Right ventricle myocardium superior (tissue), 1 donor: ENCODE data around the gene RBM19. TPM values are rescaled to one million over a fixed set of nuclear protein-coding genes. Genes with fewer than 3 reads are reported as not detected.
"Not testable (repeated sequence)": the region's sequence is repeated elsewhere in the genome, so short reads cannot be mapped to it uniquely, and the experiment has no call there.

Experiments
- ATAC-seq: fragments of 200-7000 bp; cut with Tn5 transposase; one replicate; pipeline ENCODE4 v1.9.1; 2020; ENCODE audit warnings: mild to moderate bottlenecking; ENCODE audit not compliant: poor library complexity
- DNase-seq: peaks from one replicate; pipeline ENCODE4 v3.0.0-alpha.2; 2020
- intact Hi-C: fragments of 100-400 bp; cut with DNase I; formaldehyde crosslinking; loops from one replicate; pipeline ENCODE4 v1.11.2; 2022
- long read RNA-seq: library from polyadenylated mRNA; unstranded; transcript quantifications from one replicate; pipeline ENCODE4 v2.0.0, GENCODE V29; 2021
- total RNA-seq: library from RNA; stranded (reverse); fragmentation: NEBNext Ultra II Directional; extraction: Animal tissue kit (Norgen Biotek cat#: 25700); gene quantifications from one replicate; pipeline ENCODE4 v1.2.1, GENCODE V29; 2021
- donor health status: DM: no; HTN: yes; CAD: no; lungs with severe emphysema.

Gene RBM19, protein sequence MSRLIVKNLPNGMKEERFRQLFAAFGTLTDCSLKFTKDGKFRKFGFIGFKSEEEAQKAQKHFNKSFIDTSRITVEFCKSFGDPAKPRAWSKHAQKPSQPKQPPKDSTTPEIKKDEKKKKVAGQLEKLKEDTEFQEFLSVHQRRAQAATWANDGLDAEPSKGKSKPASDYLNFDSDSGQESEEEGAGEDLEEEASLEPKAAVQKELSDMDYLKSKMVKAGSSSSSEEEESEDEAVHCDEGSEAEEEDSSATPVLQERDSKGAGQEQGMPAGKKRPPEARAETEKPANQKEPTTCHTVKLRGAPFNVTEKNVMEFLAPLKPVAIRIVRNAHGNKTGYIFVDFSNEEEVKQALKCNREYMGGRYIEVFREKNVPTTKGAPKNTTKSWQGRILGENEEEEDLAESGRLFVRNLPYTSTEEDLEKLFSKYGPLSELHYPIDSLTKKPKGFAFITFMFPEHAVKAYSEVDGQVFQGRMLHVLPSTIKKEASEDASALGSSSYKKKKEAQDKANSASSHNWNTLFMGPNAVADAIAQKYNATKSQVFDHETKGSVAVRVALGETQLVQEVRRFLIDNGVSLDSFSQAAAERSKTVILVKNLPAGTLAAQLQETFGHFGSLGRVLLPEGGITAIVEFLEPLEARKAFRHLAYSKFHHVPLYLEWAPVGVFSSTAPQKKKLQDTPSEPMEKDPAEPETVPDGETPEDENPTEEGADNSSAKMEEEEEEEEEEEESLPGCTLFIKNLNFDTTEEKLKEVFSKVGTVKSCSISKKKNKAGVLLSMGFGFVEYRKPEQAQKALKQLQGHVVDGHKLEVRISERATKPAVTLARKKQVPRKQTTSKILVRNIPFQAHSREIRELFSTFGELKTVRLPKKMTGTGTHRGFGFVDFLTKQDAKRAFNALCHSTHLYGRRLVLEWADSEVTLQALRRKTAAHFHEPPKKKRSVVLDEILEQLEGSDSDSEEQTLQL
- total RNA-seq = 17.2 TPM
- long read RNA-seq, full-length matches to known transcripts = 71 of 103 reads
- long read RNA-seq, partial matches to known transcripts = 14 of 103 reads
- long read RNA-seq, other reads (novel, unspliced or antisense) = 18 of 103 reads

DNA sequence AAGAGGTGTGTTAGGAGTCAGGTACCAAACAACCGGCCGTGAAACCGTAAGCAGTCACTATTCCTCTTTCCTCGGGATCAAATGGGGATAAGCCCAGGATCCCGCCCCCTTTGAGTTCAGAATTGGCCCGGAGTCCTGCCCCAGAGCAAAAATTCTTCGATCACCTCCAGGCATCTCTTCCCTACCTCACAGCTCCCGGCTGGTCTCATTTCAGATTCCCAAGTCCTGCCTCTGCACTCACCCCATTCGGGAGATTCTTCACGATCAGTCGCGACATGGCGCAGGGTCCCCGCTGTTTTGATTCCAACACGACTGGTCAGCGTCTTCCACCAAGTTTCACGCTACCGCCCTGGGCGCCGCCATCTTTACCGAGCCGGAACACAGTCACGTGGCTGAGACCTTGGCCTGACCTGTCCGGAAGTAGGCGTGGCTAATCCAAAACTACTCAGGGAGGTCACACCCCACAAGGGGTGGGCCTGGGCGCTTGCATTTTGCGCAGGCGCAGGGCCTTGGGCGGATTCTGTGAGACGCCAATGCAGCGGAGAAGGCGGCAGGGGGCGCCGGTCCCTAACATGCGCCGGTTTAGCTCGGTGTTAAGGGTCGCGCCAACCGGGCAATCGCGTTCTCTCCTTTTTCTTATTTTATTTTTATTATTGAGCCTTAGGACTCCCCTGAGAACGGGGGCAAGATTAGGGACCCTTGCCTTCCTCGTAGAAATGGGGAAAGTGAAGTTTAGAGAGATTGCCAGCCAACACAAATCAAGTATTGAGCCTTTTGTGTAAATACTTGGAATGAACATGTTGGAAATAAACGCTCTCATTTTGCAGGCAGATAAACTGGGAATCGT lies at the start of gene RBM19:
TSS of gene RBM19 (minus strand) at position 375 of the 847 bp plus-strand sequence. CDS start at position 277, 98 bp downstream.
- ATAC-seq (peak; percentile 100), DNase-seq (peak; percentile 98)
- intact Hi-C loops = no loop called here

DNA sequence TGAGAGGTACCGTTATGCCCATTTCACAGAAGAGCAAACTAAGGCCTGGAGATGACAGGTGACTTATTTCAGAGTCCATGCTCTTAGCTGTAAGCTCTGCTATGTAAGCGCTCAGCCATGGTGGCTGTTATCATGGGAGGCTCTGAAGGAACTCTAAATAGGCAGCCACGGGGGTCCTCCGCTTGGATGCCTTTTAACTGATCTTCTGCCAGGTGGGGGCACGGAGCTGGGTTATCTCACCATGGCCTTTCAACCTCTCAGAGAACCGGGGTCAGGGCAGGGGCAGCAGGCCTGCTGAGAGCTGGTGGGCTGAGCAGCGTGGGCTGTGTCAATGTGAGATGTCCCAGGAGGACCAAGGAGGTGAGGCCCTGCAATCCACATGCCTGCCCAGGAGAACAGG lies 49.7 kb upstream of the RBM19 start:
- no peak for DNase-seq
- intact Hi-C loops = no loop called here
- no peak for ATAC-seq

DNA sequence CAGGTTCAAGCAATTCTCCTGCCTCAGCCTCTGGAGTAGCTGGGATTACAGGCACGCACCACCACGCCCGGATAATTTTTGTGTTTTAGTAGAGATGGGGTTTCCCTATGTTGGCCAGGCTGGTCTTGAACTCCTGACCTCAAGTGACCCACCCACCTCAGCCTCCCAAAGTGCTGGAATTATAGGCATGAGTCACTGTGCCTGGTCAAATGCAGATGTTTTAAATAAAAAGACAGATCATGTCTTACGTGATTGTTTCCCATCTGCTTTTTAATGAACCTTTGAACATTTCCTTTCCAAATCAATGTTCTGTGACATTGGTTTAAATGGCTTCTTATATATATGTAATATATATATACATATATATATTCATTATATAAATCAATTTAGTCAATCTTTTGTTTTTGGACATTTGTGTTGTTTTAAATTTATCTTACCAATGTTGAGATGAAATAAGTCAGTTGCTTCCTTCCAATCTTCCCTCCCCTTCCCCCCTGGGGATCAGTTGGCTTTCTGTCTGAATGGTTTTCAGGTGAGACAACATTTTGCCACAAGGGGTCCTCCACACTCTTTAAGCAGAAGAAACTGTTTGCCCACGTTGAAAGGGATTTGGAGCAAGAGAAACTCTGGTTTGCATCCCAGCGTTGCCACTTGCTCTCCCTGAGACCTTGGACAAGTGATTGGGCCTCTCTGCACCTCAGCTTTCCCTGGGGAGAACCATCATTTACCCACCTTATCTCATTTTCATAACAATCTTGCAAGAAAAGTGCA lies 47.6 kb upstream of the RBM19 start:
- ATAC-seq = no peak
- intact Hi-C loops = no loop called here
- DNase-seq = no peak

DNA sequence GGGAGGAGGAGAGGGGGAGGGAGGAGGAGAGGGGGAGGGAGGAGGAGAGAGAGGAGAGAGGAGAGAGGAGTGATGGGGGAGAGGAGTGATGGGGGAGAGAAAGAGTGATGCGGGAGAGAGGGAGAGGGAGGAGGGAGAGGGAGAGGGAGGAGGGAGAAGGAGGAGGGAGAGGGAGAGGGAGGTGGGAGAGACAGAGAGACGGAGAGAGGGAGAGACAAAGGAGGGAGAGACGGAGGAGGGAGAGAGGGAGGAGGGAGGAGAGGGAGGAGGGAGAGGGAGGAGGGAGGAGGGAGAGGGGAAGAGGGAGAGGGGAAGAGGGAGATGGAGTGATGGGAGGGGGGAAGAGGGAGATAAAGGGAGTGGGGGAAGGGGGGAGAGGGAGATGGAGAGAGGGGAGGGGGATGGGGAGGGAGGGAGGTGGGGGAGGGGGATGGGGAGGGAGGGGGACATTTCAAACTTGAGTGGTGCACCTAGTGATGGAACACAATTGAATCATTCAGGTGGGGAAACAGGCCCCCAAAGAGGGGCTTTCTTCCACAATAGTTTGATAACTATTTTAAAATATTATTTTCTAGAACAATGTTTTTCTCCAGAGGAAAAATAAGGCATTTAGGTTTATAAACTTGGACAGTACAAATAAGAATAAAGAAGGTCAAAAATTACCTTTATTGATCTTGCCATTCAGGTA lies 46.8 kb upstream of the RBM19 start:
- ATAC-seq (no peak), DNase-seq (no peak)
- intact Hi-C loops = no loop called here

DNA sequence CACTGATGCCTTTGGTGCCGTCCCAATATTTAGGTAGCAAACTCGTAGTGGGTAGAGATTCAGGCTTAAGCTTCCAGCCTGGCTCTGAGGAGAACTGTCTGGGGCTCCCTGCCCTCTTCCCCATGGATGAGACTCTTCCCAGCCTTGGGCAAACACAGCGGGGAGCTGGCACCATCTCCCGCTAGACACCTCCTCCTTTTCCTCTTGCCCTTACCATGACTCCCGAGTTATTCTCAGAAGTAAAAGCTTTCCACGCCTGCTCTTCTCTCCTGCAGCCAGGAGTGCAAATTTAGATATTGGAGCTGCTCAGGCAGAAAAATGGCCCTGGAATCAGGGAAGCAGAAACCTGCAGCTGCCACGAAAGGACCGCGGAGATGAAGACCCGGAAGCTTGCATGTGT lies 45.6 kb upstream of the RBM19 start:
- ATAC-seq = no peak
- no peak for DNase-seq
- intact Hi-C loops = no loop called here

DNA sequence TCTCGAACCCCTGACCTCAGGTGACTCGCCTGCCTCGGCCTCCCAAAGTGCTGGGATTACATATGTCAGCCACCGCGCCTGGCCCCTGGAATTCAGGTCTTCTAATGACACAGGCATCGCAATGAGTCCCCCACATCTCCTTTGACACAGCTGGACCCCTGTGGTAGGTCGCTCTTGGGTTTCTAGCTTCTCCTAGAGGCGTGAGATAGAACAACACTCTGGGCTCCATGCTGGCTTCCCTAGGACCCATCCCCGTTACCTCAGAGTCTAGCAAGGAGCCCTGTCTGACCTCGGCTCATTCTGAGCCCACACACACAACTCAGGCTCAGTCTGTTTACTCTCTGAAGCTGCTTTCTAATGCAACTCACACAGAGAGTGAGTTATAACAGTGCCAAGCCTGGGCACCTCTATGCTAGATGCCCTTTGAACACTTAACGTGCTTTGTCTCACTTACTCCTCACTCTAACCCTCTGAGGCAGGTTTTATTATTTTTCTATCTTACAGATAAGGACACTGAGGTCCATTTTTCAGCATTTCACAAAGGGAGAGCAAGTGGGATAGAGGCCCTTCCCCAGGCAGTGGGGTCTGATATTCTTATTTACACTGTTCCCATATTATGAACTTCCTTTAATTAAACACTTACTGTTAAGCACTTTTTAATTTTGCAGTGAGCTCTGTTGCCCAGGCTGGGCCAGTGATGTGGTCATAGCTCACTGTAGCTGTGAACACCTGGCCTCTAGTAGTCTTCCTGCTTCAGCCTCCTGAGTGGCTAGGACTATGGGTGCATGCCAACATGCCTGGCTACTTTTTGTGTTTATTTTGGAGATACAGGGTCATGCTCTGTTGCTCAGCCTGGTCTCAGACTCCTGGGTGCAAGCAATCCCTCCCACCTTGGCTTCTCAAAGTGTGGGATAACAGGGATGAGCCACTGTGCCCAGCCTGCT lies 40.6 kb upstream of the RBM19 start:
- no peak for DNase-seq
- intact Hi-C loops = no loop called here
- no peak for ATAC-seq

DNA sequence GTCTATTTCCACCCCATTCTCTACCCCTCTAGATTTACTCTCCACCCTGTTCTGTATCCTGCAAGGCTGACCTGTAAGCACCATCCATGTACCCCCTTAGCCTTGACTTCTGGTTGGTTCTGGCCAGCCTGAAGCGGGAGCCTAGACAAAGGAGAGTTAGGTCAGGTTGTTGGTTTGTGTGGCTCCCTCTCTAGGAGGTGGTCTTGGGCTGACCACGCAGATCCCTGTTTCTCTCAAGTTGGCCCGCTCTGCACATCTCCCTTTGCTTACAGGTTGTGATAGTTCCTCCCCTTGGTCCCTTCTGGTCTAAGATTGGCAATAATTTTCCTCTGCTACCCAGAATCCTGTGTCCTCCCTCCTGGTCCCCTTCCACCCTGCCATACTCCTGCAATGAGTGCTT lies 38.3 kb upstream of the RBM19 start:
- intact Hi-C loops = no loop called here
- DNase-seq (no peak), ATAC-seq (no peak)

DNA sequence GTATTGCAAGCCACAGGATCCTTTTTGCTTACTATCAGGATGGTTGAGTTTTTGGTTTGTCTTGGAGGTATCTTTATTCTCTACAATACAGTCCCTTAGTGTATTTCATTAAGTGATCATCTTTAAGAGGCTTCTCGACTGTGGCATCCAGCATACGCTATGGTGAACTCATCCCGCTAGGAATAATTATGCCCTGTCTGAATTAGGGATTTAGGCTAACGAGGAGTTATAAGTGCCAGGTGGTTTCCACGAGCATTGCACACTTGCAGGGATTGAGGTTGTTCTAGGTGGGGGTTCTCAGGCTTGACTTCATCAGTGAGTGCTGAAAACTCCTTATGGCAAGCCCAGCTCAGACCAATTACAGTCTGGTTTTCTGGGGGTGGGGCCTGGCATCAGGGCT lies 37.2 kb upstream of the RBM19 start:
- intact Hi-C loops = no loop called here
- ATAC-seq (no peak), DNase-seq (no peak)

DNA sequence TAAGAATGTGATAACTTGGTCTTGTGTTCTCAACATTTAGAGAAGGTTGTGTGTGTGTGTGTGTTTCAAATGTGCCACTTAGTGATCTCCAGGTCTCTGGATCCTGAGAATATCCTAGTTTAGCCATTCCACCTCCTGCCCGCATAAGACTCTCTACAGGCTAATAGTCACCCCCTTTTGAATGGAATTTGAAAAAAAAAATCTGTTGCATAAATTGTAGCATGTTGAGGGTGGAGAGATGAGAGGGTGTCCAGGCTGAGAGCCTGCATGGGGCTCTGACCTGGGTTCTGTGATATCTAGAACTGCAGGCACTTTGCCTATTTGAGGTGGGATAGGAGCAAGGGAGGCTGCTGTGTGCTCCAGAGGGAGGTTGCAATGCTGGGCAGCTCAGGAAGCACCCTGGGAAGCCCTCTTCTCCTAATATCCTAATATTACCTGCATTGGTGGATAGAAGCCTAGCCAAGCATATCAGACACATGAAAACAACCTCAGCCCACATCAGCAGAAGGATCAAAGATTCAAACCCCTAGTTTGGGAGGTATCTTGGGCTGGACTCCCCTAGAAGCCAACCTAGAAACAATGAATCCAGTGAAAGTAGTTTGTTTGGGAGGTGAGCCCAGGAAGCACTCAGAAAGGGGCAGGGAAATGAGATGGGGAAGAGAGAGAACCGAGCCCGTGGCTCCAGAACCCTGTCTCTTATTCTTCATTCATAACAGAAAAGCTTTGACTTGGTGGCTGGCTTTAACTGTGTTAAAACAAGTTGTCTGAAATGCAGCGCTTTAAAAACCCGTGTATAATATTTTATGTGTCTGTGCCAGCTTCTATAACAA lies 35.6 kb upstream of the RBM19 start:
- intact Hi-C loops = no loop called here
- no peak for ATAC-seq
- no peak for DNase-seq

DNA sequence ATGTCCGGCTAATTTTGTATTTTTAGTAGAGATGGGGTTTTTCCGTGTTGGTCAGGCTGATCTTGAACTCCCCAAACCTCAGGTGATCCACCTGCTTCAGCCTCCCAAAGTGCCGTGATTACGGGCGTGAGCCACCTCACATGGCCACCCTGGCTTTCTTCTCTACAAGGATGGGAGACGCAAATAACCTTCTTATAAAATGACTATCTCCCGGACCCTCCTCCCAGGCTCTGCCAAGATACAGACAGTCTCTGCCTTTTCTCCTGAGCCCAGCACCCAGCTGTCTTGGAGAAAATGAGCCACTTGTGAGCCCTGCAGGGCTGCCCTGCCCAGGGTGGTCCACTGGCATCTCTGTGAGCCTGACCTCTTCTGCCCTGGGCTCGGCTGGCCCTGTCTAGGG lies 34.7 kb upstream of the RBM19 start:
- DNase-seq (no peak), ATAC-seq (no peak)
- intact Hi-C loops = no loop called here

DNA sequence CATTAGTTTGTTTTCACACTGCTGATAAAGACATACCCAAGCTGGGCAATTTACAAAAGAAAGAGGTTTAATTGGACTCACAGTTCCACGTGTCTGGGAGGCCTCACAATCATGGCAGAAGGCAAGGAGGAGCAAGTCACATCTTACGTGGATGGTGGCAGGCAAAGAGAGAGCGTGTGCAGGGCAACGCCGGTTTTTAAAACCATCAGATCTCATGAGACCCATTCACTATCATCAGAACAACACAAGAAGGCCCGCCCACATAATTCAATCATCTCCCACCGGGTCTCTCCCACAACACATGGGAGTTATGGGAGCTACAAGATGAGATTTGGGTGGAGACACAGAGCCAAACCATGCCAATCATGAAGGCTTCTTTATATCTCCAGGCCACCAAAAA lies 34.1 kb upstream of the RBM19 start:
- DNase-seq, intact Hi-C loops, ATAC-seq: not testable (repeated sequence)

DNA sequence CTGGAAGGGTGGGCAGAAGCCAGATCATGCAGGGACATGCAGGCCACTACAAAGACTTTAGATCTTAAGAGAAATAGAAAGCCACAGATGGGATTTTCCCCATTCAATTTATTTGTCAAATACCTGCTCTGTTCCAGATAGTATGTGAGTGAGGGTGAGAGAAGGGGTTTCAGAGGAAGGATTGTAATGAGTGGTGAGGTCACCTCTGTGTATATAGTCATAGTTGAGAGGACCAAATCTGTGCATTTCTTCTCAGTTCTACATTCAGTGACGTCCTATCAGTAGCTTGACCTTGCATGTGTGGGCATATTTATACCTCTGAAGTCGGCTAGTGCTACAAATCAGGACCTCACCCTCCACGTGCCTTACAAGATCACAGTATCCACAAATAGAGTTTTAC lies 31.2 kb upstream of the RBM19 start:
- no peak for DNase-seq
- no peak for ATAC-seq
- intact Hi-C loops = no loop called here

DNA sequence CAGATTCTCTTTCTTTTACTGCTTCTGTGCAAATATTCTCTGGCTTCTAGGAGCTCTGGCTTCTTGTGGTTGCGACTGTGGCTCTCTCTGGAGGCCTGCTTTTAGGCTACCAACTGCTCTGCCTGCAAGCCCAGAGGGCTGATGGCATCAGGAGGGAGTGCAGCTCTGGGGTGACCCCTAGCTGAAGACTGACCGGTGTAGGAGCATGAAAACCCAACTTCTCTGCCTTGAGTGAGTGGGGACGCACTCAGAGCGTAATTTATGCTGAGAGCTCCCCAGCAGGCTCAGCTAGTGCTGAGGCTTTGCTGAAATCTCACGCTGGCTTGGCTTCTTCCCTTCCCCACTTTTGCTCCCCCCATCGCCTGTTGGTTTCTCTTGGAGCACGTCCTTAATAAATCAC lies 29.9 kb upstream of the RBM19 start:
- intact Hi-C loops = no loop called here
- ATAC-seq (no peak), DNase-seq (no peak)

DNA sequence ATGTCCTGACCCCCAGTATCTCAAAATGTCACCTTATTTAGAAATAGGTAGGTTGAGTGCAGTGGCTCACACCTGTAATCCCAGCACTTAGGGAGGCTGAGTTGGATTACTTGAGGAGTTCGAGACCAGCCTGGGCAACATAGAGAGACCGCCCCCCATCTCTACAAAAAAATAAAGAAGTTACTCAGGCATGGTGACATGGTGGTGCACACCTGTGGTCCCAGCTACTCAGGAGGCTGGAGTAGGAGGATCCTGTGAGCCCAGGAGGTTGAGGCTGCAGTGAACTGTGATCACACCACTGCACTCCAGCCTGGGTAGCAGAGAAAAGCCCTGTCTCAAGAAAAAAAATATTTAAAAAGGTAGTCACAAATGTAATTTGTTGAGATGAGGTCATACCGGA lies 27.9 kb upstream of the RBM19 start:
- ATAC-seq (no peak), DNase-seq (no peak)
- intact Hi-C loops = no loop called here

DNA sequence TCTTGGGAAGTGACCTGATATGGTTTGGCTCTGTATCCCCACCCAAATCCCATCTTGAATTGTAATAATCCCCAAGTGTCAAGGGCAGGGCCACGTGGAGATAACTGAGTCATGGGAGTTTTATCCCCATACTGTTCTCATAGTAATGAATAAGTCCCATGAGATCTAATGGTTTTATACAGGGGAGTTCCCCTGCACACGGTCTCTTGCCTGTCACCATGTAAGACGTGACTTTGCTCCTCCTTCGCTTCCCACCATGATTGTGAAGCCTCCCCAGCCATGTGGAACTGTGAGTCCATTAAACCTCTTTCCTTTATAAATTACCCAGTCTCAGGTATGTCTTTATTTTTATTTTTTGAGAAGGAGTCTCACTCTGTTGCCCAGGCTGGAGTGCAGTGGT lies 26.6 kb upstream of the RBM19 start:
- intact Hi-C loops, ATAC-seq, DNase-seq: not testable (repeated sequence)
